Vagina (tissue), 2 donors: ENCODE results near the gene CHST14.

Source experiments
- CTCF ChIP-seq, 3 experiments: fragments of 450-650 bp in 2 of 3; fragments of 200-600 bp in 1 of 3; sonication (generic) in 1 of 3; IDR thresholded peaks; one replicate each; pipeline ENCODE4 v1.5.1; 2017 to 2019; ENCODE audit warnings: antibody characterized with exemption in 3 of 3, mild to moderate bottlenecking in 2 of 3, moderate library complexity in 2 of 3
- POLR2A ChIP-seq, 2 donors: fragments of 450-650 bp; IDR thresholded peaks; one replicate each; pipeline ENCODE4 v1.6.1; 2017; ENCODE audit warnings: antibody characterized with exemption in 2 of 2, mild to moderate bottlenecking in 2 of 2, moderate library complexity in 2 of 2
- POLR2AphosphoS5 ChIP-seq, 2 donors: sonication (generic); formaldehyde crosslinking; IDR thresholded peaks; one replicate each; pipeline ENCODE4 v1.9.0; 2017; ENCODE audit warnings: antibody characterized with exemption in 2 of 2, mild to moderate bottlenecking in 2 of 2, low read depth in 1 of 2; ENCODE audit not compliant: insufficient read depth in 1 of 2

- no peak for TF ChIP-seq POLR2A (IDR thresholded peaks at IDR 0.05)
- no peak for TF ChIP-seq POLR2AphosphoS5 (IDR thresholded peaks at IDR 0.05; ENCODE audit: insufficient read depth in 1 of 2, low read depth in 1 of 2)
- no peak for TF ChIP-seq CTCF (IDR thresholded peaks at IDR 0.05)
Observed at GRCh38 chr15:40435710-40436089, 35.1 kb upstream of the CHST14 start.
